Measurements from ENCODE around the gene FGFR1OP2.
"Not testable (repeated sequence)": the region's sequence is repeated elsewhere in the genome, so short reads cannot be mapped to it uniquely, and the experiment has no call there.

The FGFR1OP2 gene

DNA sequence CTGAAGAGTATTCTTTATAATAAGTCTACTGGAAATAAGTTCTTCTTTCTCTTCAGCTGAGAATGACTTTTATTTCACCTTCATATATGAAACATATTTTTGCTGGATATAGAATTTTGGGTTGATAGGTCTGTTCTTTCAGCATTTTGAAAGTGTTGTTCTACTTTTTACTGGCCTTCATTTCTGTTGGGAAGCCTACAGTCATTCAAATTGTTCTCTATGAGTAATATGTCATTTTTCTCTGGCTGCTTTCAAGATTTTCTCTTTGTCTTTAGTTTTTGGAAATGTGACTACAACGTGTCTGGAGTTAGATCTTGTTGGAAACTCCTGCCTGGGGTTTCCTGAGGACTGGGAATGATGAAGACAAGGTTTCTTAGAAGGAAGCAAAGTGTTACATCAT is 10.0 kb downstream of the FGFR1OP2 start:
- no peak for DNase-seq

DNA sequence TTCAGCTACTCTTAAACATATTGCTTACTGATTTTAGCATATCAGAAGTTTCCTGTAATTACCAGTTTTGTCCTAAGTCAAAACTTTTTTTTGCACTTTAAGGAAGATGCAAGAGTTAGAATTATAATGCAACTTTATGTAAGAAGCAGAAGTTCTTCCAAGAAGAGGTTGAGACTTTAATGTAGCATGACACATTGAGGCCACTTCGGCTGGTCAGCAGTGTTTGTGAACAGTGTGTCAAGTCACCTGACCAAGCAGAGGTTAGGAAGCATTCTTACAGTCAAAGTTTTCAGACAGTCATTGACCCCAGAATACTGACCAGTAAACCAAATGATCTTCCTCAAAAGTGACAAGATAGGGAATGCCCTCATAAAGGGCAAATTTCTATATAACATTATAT is 15.2 kb downstream of the FGFR1OP2 start:
- peak; percentile 96 to 98 for DNase-seq

DNA sequence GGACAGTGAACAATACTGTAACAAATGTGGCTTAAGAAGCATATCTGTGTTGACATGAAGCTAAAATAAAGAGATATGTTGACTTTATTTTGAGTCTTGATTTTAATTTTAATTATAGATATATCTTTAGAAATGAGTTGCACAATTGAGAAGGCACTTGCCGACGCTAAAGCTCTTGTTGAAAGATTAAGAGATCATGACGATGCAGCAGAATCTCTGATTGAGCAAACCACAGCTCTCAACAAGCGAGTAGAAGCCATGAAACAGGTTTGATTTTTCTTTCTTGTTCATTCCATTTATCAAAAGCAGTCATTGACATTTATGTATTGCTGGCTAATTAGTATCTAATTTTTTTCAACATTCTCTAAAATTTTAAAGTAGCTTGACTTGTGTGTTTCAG is 15.8 kb downstream of the FGFR1OP2 start:
- peak; percentile 71 to 72 for DNase-seq

DNA sequence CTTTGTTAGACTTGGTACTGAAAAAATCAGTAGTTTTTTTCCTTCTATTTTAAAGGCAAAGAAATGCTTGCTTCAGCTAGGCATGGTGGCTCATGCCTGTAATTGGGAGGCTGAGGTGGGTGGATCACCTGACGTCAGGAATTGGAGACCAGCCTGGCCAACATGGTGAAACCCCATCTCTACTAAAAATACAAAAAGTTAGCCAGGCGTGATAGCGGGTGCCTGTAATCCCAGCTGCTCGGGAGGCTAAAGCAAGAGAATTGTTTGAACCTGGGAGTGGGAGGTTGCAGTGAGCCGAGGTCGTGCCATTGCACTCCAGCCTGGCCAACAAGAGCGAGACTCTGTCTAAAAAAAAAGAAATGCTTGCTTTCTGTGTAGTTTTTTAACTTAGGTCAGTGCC is 23.1 kb downstream of the FGFR1OP2 start:
- not testable (repeated sequence) for DNase-seq

DNA sequence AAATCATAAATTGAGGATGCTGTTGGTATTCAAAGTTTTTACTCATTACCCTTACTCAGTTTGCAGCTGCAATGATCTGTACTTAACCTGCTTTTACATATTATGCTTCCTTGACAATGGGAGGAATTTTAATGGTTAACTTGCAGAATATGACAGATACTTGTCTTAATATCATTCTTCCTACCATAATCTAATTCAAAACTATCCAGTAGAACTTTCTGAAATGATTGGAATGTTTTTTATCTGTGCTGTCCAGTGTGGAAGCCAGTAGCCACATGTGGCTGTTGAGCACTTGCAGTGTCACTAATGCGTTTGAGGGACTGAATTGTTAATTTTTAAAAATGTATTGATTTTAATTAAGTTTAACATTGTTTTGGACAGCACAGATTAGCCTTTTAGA is 23.5 kb downstream of the FGFR1OP2 start:
- DNase-seq = no peak

DNA sequence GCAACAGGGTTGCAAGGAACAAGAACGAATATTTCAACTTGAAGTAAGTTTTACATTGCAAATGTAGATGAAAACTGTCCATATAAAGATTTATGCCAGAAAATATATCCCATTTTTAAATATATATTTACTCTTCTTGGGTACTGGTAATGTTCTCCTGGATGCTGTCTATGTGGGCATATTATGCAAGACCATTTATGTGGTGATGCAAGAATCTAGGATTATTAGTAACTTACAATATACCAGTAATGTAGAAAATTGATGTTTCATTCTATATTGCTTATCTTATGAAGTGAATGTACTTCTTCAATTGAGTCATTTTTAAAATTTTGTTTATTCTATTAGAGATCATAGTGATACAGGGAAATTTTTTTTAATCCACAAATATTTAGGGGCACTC is 25.1 kb downstream of the FGFR1OP2 start:
- peak in 1 of 2 donors; percentile 62 for DNase-seq

DNA sequence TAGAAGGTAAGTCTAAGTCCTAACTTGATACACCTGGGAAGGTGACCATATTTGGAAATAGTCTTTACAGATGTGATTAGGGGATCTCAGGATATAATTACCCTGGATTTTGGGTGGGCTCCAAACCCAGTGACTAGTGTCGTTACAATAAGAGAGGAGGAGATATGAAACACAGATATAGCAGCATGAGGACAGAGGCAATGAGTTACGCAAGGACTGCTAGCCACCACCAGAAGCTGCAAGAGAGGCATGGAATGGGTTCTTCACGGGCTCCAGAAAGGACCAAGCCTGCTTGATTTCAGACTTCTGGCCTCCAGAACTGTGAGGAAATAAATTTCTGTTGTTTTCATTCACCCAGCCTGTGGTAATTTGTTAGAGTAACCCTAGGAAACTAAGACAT is 28.6 kb downstream of the FGFR1OP2 start:
- no peak for DNase-seq

DNA sequence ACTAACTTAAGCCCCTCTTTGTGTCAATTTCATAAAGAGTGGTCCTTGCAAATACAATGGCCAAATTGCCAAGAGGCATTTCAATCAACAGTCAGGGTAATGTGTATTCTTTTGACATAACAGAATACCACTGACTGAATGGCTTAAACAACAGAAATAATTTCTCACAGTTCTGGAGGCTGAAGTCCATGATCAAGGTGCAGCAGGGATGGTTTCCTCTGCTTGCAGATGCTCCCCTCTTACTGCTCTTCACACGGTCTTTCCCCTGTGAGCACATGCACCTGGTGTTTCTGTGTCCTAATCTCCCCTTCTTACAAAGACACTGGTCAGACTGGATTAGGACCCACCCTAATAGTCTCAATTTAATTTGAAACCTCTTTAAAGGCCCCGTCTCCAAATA is 31.9 kb downstream of the FGFR1OP2 start:
- no peak for DNase-seq

DNA sequence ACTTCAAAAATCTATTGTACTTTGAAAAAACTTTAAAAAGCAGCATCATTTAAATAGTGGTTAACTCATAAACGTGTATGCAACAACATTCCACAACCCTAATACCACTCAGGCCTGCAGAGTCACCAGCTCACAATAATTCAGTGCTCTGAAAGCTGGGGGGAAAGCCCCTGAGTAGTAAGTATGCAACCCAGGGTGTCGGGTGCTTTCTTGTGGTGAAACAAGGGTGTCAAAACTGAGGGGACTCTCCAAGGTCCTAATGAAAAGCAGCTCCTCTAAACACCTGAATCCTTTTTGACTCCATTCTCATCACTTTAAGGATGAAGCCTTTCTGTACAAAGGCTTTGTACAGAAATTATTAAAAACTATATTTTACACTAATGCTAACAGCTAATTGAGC is 33.7 kb downstream of the FGFR1OP2 start:
- DNase-seq = no peak

DNA sequence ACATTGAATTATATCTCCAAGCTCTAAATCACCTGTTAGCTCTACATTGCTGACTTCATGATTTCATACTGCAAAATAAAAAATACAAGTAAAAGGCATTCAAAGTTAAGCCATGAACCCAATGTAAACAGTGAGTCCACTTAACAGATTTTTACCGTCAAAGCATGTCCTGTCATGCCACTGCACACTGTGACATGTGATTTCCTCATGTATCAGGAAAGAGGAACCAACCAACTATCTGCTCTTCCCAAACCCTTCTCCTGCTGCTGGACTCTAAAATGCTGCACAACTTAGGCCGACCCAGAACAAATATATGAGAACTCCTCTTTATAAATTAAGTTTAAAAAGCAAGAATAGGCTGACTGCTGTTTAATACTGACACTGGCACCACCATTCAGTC is 38.4 kb downstream of the FGFR1OP2 start:
- peak; percentile 55 to 58 for DNase-seq

DNA sequence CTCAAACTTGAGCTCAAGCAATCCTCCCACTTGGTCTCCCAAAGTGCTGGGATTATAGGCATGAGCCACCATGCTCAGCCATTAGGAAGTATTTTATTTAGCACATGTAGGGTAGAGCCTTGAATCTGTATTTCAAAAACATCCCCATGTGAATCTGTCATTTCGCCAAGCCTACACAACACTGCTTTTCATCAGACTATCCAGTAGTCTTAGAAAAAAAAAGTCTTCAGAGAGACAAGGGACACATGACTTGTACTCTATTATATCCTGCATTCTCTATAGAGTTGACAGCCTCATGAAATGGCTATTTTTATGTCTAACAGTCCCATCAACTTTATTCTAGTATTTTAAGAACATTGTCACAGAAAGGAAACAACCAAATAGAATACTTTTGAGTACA is 40.5 kb downstream of the FGFR1OP2 start:
- DNase-seq = no peak

DNA sequence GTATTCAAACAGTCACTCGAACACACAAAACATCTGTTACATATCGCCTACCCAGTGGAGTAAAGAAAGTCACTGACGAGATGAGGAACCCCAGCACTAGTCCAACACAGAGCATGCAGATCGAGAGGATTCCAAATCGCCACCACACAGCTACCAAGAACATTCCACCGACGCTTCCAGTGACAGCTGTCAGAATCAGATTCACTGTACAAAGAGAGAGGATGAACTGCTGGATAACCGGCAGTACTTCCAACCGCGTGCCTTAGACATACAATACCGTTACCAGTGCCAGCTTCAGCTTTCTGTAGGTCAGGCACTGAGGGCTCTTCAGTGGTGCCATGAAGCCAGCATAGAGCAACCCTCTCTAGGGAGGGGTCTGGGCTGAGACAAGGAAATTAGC is 41.5 kb downstream of the FGFR1OP2 start:
- DNase-seq = no peak

DNA sequence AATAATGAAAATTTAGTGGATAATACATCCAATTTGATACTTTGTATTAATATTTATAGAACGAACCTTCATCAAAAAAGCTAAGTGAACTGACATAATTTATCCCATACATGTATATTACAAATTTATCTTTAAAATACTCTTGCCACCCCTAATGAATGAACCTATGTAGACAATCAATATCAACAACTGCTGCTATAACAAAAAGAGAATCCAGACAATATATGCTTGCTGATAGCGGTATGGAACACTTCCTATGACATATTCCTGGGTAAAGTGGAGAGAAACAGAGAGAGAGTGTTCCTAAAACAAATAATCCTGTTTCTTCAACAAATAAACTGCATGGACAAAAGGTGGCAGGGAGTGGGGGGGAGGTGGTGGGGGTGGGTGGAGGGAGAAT is 44.6 kb downstream of the FGFR1OP2 start:
- DNase-seq = no peak

DNA sequence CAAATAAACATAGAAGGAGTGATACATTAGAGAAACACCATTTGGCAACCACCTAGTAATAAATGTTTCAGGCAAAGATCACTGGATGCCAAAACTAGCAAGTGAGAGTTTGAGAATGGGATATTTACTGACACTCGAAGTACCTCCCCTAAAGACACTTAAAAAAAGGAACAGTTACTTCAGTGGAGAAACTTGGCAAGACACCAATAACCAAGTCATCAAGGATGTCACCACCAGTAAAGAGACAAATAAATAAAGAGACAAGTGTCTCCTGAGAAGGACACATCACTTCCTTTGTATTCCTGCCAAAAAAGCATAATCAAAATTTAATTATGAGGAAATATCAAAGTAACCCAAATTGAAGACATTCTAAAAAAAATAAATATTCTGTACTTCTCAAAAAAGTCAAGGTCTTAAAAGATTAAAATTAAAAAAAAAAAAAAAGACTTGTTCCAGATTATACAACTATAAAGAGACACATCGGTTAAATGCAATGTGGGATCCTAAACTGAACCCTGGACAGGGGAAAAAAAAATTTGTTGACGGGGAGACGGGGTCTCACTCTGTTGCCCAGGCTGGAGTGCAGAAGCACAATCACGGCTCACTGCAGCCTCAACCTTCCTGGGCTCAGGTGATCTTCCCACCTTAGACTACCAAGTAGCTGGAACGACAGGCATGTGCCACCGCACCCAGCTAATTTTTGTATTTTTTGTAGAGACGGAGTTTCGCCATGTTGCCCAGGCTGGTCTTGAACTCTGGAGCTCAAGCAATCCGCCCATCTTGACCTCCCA is 49.6 kb downstream of the FGFR1OP2 start:
- DNase-seq = peak; percentile 68 to 88

DNA sequence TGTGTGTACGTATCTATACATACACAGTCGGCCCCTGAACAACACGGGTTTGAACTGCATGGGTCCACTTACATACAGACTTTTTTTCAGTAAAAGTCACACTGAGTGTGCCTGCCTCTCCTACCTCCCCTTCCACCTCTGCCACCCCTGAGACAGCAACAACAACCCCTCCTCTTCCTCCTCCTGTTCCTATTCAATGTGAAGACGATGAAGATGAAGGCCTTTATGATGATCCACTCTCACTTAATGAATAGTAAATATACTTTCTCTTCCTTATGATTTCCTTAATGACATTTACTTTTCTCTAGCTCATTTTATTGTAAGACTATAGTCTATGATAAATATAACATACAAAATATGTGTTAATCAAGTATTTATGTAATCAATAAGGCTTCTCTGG is 50.4 kb downstream of the FGFR1OP2 start:
- DNase-seq = no peak

DNA sequence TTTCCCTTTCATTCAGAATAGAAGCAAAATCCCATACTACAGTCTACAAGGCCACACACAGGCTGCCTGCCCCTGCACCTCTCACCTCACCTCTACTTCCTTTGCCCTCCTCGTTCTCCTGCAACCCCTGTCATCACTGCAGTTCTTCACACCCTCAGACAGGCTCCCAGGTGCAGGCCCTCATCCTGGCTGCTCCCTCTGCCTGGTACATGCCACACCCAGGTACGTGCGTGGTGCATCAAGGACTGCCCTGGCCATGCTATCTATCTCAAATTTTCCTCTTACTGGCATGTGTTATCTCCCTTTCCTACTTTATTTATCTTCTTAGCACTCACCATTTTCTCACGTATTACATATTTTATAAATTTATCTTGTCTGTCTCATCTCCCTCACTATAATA is 51.6 kb downstream of the FGFR1OP2 start:
- no peak for DNase-seq

DNA sequence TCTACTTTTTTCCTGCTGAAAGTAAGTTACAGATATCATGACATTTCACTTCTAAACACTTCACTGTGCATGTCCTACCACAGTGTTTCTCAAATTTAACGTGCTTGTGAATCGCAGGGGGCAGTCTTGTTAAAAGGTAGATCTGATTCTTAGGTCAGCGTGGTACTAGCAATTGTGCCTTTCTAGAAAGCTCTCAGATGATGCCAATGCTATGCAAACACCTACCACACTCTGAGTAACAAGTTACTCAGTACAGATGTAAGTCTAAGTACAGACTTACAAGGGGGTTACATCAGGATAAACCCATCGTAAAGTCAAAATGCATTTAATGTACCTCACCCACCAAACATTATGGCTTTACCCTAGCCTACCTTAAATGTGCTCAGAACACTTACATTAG is 53.6 kb downstream of the FGFR1OP2 start:
- no peak for DNase-seq

DNA sequence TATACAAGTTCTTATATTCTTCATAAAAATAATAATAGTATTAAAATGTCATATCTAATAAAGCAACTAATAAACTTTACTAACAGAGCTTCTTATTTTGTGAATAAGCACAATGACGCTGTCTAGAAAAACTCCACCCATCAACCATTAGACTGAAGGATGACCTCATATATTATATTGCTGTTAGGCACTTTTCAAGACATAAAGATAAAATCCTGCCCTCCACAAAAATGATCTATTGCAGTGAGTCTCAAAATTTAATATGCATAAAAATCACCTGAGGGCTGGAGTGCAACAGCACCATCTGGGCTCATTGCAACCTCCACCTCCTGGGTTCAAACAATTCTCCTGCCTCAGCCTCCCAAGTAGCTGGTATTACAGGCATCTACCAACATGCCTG is 55.8 kb downstream of the FGFR1OP2 start:
- no peak for DNase-seq

DNA sequence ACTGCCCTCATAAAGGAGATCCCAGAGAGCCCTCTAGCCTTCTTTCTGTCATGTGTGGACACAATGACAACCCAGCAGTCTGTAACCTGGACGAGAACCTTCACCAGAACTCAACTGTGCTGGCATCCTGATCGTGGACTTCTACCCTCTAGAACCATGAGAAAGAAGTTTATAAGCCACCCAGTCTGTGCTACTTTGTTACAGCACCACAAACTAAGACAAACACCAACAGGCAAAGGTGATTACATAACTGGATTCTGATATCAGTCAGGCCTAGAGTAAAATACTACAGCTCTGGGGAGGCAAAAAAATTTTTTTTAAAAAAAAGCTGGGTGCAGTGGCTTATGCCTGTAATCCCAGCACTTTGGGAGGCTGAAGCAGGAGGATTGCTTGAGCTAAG is 57.4 kb downstream of the FGFR1OP2 start:
- DNase-seq = no peak

DNA sequence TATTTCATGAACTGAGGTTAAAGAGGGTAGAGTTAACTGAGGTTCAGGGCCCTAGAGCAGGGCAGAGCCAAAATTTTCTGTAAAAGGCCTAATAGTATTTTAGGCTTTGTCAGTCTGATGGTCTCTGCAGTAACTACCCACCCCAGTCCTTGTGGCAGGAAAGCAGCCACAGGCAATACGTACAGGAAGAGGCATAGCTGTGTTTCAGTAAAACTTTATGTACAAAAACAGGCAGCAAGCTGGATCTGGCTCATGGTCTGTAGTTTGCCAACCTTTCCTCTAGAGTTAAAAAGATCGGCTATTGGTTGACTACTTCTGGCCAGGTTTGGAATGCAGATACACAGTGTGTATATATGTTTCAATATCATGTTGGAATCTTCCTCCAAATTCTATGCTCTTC is 58.7 kb downstream of the FGFR1OP2 start:
- peak in 1 of 2 donors; percentile 12 for DNase-seq

DNA sequence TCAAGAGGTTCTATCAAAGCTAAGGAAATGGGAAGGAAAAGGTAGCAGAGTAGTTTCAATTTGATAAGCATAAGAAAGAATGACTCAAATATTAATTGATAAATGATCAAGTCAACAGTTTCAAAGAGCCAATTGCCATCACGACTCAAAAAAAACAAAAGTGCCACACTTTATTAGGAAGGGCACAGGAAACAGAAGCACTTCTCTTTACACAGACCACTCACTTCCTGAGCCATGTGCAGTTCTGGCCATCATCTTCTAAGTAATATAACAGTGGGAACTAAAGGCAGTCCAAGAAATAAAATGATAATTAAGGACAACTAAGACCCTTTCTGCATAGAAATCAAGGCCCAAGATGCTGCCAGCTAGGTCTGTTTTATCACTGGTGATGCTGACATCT is 62.7 kb downstream of the FGFR1OP2 start:
- DNase-seq = no peak

DNA sequence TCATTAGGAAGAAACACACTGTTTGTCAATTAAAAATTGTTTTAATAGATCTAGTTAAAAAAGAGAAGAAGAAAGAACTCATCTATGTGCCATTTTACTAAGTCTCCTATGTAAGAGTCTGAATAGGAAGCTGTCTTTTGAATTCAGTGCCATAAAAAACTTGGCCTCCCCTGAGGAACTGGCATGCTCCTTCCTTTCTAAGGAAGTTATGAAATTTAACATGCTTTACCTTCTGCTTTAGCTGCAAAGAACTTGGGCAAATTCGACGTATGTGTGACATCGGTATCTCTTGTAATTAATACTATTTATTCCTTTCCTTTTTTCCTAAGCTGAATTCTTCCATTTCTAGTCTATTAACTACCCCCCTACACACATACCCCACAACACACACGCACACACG is 63.4 kb downstream of the FGFR1OP2 start:
- peak; percentile 7 to 62 for DNase-seq

DNA sequence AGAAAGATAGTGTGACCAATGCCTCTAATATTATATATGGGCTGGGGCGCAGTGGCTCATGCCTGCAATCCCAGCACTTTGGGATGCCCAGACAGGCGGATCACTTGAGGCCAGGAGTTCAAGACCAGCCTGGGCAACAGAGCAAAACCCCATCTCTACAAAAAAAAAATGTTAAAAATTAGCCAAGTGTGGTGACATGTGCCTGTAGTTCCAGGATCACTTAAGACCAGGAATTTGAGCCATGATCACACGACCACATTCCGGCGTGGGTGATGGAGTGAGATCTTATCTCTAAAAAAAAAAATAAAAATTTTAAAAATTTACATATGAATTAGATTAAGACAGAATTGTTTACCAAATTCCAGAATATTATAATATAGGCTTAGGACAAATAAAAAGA is 63.9 kb downstream of the FGFR1OP2 start:
- DNase-seq = no peak

DNA sequence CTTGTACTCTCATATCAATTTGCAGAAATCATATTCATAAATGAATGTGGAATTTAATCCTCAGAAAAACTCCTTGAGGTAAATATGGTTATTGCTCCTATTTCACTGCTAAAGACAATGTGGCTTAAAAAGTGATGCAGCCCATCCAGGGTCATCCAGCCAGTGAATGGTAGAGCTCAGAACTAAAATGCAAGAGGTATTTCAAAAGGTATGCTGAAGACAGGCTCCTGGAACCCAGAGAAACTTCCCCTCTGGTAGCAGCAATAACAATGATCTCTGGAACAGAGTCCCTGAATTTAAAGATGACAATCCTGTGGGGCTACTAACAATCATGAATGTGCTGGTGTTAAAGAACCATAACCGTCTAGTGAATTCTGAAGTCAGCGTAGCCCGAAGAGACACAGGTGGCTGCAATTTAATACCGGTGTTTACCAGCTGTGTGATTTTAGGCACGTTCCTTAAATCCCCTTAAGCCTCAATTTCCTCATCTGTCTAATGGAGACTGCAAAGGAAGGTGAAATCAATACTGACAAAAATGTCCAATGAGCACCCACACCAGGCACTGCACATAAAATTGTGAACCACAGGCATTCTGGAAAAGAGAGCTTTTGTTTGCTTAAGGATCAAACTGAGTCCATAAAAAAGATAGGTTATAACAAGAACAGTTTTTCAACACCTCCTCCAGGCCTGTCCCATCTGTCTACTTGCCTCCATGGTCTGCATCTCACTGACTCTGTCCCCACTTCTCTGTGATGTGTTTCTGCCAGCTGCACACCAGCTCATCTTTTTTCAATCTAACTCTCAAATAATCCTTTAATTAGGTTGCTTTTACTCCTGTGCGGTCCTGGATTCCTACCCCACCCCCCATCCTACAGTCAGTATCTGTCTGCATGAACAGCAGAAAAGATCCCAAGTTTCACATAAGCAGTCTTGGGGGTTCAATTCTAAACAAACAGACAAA is 65.4 kb downstream of the FGFR1OP2 start:
- DNase-seq = no peak
